HEK293 (cell line): ENCODE results near the gene PRIMPOL.

Experiments
- CTCF ChIP-seq: fragments of 450-650 bp; formaldehyde crosslinking; IDR thresholded peaks from 2 replicates; pipeline ENCODE4 v1.5.1; 2016; ENCODE audit warnings: missing biosample characterization, missing genetic modification characterization
- PBX3 ChIP-seq: sonication (generic); formaldehyde crosslinking; IDR thresholded peaks from 2 replicates; pipeline ENCODE4 v1.8.1; 2022; ENCODE audit warnings: mild to moderate bottlenecking, moderate library complexity, missing genetic modification reagents
- REST ChIP-seq: fragments of 450-650 bp; formaldehyde crosslinking; IDR thresholded peaks from 2 replicates; pipeline ENCODE4 v1.5.1; 2016; ENCODE audit warnings: missing biosample characterization, missing genetic modification characterization
- SP2 ChIP-seq: fragments of 450-650 bp; formaldehyde crosslinking; IDR thresholded peaks from 2 replicates; pipeline ENCODE4 v1.5.1; 2016; ENCODE audit warnings: missing biosample characterization, missing genetic modification characterization
- TCF7L2 ChIP-seq: IDR thresholded peaks from 2 replicates; pipeline ENCODE4 v1.6.1; 2011; ENCODE audit warnings: low read depth, mild to moderate bottlenecking, inconsistent platforms, low read length, moderate library complexity, borderline replicate concordance
- TRIM28 ChIP-seq: IDR thresholded peaks from 2 replicates; pipeline ENCODE4 v1.6.1; 2011; ENCODE audit warnings: low read length, control low read depth, borderline replicate concordance
- YY1 ChIP-seq: fragments of 450-650 bp; formaldehyde crosslinking; IDR thresholded peaks from 2 replicates; pipeline ENCODE4 v1.5.1; 2018; ENCODE audit warnings: missing biosample characterization, missing genetic modification characterization
- ZNF146 ChIP-seq: fragments of 450-650 bp; formaldehyde crosslinking; IDR thresholded peaks from 2 replicates; pipeline ENCODE4 v1.5.1; 2016; ENCODE audit warnings: missing biosample characterization, missing genetic modification characterization
- ZNF211 ChIP-seq: fragments of 450-650 bp; formaldehyde crosslinking; IDR thresholded peaks from 2 replicates; pipeline ENCODE4 v1.5.1; 2016; ENCODE audit warnings: low read depth, missing biosample characterization, missing genetic modification characterization
- ZNF398 ChIP-seq: fragments of 450-650 bp; formaldehyde crosslinking; IDR thresholded peaks from 2 replicates; pipeline ENCODE4 v1.5.1; 2017; ENCODE audit warnings: missing biosample characterization, missing genetic modification characterization
- ZNF549 ChIP-seq: fragments of 450-650 bp; IDR thresholded peaks from 2 replicates; pipeline ENCODE4 v1.5.1; 2018; ENCODE audit warnings: missing biosample characterization, missing genetic modification characterization, mild to moderate bottlenecking, inconsistent platforms, moderate library complexity
- ZNF776 ChIP-seq: fragments of 450-650 bp; formaldehyde crosslinking; IDR thresholded peaks from 2 replicates; pipeline ENCODE4 v1.5.0; 2017; ENCODE audit warnings: missing biosample characterization, missing genetic modification characterization, borderline replicate concordance
- ZNF777 ChIP-seq: fragments of 450-650 bp; formaldehyde crosslinking; IDR thresholded peaks from 2 replicates; pipeline ENCODE4 v1.5.1; 2017; ENCODE audit warnings: missing biosample characterization, missing genetic modification characterization, borderline replicate concordance
- ZSCAN18 ChIP-seq: fragments of 450-650 bp; formaldehyde crosslinking; IDR thresholded peaks from 2 replicates; pipeline ENCODE4 v1.5.1; 2016; ENCODE audit warnings: missing biosample characterization, missing genetic modification characterization

GRCh38 chr4:184643731-184644130, 5.8 kb upstream of the PRIMPOL start:
- no peak for TF ChIP-seq ZNF211 (tag by site-specific recombination)
- no peak for TF ChIP-seq SP2 (tag by site-specific recombination)
- TF ChIP-seq CTCF = no peak
- TF ChIP-seq ZNF398 (tag by site-specific recombination) = no peak
- TF ChIP-seq YY1 (tag by site-specific recombination) = no peak
- no peak for TF ChIP-seq ZNF549 (tag by site-specific recombination)
- no peak for TF ChIP-seq ZSCAN18
- TF ChIP-seq TRIM28 = no peak
- no peak for TF ChIP-seq PBX3 (CRISPR knock-in tag)
- no peak for TF ChIP-seq ZNF776
- TF ChIP-seq ZNF146 (tag by site-specific recombination) = no peak
- no peak for TF ChIP-seq ZNF777
- no peak for TF ChIP-seq TCF7L2
- TF ChIP-seq REST (tag by site-specific recombination) = no peak
